Measurements from ENCODE around the gene MED12L. TPM values are rescaled to one million over a fixed set of nuclear protein-coding genes. Genes with fewer than 3 reads are reported as not detected.
"Not testable (repeated sequence)": the region's sequence is repeated elsewhere in the genome, so short reads cannot be mapped to it uniquely, and the experiment has no call there.

The MED12L gene
- total RNA-seq, 1 donor from 2014 or later = 0.32 TPM

GRCh38 chr3:151387432-151387831, 302.0 kb downstream of the MED12L start:
- ATAC-seq = no peak

GRCh38 chr3:151387842-151388241, 302.4 kb downstream of the MED12L start:
- no peak for ATAC-seq

- no peak for ATAC-seq
Measured at GRCh38 chr3:151391720-151392119, 306.3 kb downstream of the MED12L start.

GRCh38 chr3:151392191-151392590, 306.7 kb downstream of the MED12L start:
- not testable (repeated sequence) for ATAC-seq

GRCh38 chr3:151393146-151393830, 307.8 kb downstream of the MED12L start:
- ATAC-seq = no peak

GRCh38 chr3:151393941-151394340, 308.5 kb downstream of the MED12L start:
- ATAC-seq = no peak

- peak; percentile 72 for ATAC-seq
Measured at GRCh38 chr3:151394611-151395010, 309.1 kb downstream of the MED12L start.

- peak; percentile 85 for ATAC-seq
Measured at GRCh38 chr3:151395806-151396205, 310.3 kb downstream of the MED12L start.

- no peak for ATAC-seq
Measured at GRCh38 chr3:151398895-151399294, 313.4 kb downstream of the MED12L start.

- peak; percentile 79 for ATAC-seq
Measured at GRCh38 chr3:151400341-151400740, 314.9 kb downstream of the MED12L start.

- ATAC-seq = no peak
Measured at GRCh38 chr3:151402349-151402748, 316.9 kb downstream of the MED12L start.

- no peak for ATAC-seq
Measured at GRCh38 chr3:151403246-151403645, 317.8 kb downstream of the MED12L start.

- ATAC-seq = no peak
Measured at GRCh38 chr3:151404316-151404715, 318.9 kb downstream of the MED12L start.

GRCh38 chr3:151407928-151408327, 322.5 kb downstream of the MED12L start:
- ATAC-seq = peak; percentile 72

GRCh38 chr3:151410891-151411559, 325.6 kb downstream of the MED12L start:
- ATAC-seq = no peak

GRCh38 chr3:151412989-151413388, 327.5 kb downstream of the MED12L start:
- no peak for ATAC-seq

GRCh38 chr3:151415289-151415688, 329.8 kb downstream of the MED12L start:
- no peak for ATAC-seq

GRCh38 chr3:151419806-151420205, 334.3 kb downstream of the MED12L start:
- ATAC-seq = no peak

GRCh38 chr3:151421938-151422337, 336.5 kb downstream of the MED12L start:
- no peak for ATAC-seq

GRCh38 chr3:151423091-151423490, 337.6 kb downstream of the MED12L start:
- no peak for ATAC-seq

- no peak for ATAC-seq
Measured at GRCh38 chr3:151425627-151426340, 340.3 kb downstream of the MED12L start.

GRCh38 chr3:151426341-151426657, 340.8 kb downstream of the MED12L start:
- ATAC-seq = no peak

- no peak for ATAC-seq
Measured at GRCh38 chr3:151428386-151428785, 342.9 kb downstream of the MED12L start.

All from esophagus mucosa (tissue), 1 donor.